HG03196 (cell line): ENCODE data around the gene IGSF21.
"Not testable (repeated sequence)": the region's sequence is repeated elsewhere in the genome, so short reads cannot be mapped to it uniquely, and the experiment has no call there.

Source experiments
- ATAC-seq: cut with Tn5 transposase; IDR thresholded peaks from one replicate; pipeline ENCODE4 v1.9.1; 2021; ENCODE audit not compliant: unreplicated experiment

The IGSF21 gene

GRCh38 chr1:18144916-18145647 is 37.5 kb downstream of the IGSF21 start:
- ATAC-seq: no peak

- ATAC-seq: no peak
Measured at GRCh38 chr1:18145851-18146618, 38.4 kb downstream of the IGSF21 start.

GRCh38 chr1:18146886-18147285 is 39.3 kb downstream of the IGSF21 start:
- ATAC-seq: no peak

- ATAC-seq: no peak
Measured at GRCh38 chr1:18147672-18148071, 40.1 kb downstream of the IGSF21 start.

GRCh38 chr1:18148461-18148860 is 40.9 kb downstream of the IGSF21 start:
- ATAC-seq: no peak

GRCh38 chr1:18149027-18149641 is 41.5 kb downstream of the IGSF21 start:
- ATAC-seq: no peak

- ATAC-seq: no peak
Measured at GRCh38 chr1:18151436-18152122, 44.0 kb downstream of the IGSF21 start.

- no peak for ATAC-seq
Measured at GRCh38 chr1:18154430-18155194, 47.0 kb downstream of the IGSF21 start.

GRCh38 chr1:18155881-18156385 is 48.3 kb downstream of the IGSF21 start:
- ATAC-seq: no peak

- no peak for ATAC-seq
Measured at GRCh38 chr1:18157352-18157751, 49.8 kb downstream of the IGSF21 start.

- ATAC-seq: no peak
Measured at GRCh38 chr1:18157968-18158367, 50.4 kb downstream of the IGSF21 start.

- no peak for ATAC-seq
Measured at GRCh38 chr1:18158714-18159113, 51.1 kb downstream of the IGSF21 start.

GRCh38 chr1:18160290-18160942 is 52.8 kb downstream of the IGSF21 start:
- ATAC-seq: no peak

- no peak for ATAC-seq
Measured at GRCh38 chr1:18161690-18162089, 54.1 kb downstream of the IGSF21 start.

- ATAC-seq: not testable (repeated sequence)
Measured at GRCh38 chr1:18165640-18166039, 58.0 kb downstream of the IGSF21 start.

GRCh38 chr1:18166341-18166740 is 58.7 kb downstream of the IGSF21 start:
- ATAC-seq: no peak

GRCh38 chr1:18166929-18167328 is 59.3 kb downstream of the IGSF21 start:
- ATAC-seq: no peak

GRCh38 chr1:18170444-18170843 is 62.8 kb downstream of the IGSF21 start:
- no peak for ATAC-seq

- no peak for ATAC-seq
Measured at GRCh38 chr1:18174037-18174436, 66.4 kb downstream of the IGSF21 start.

GRCh38 chr1:18175051-18175450 is 67.5 kb downstream of the IGSF21 start:
- ATAC-seq: no peak
